Measurements from ENCODE around the gene INPP5A.

- TF ChIP-seq CTCF (conservative IDR thresholded peaks at IDR 0.05; ENCODE audit: low read length) (no peak), EZH2phosphoT487 (IDR thresholded peaks at IDR 0.05; ENCODE audit: borderline replicate concordance) (no peak)
Observed at GRCh38 chr10:132708441-132708840, 170.9 kb downstream of the INPP5A start.

All from Loucy (cell line).